ENCODE measurements around the gene SRCAP. TPM values are rescaled to one million over a fixed set of nuclear protein-coding genes. Genes with fewer than 3 reads are reported as not detected.

SRCAP gene
- total RNA-seq, 1 experiment from 2014 or later: 58.5 TPM

GRCh38 chr16:30758988-30759491 is 60.1 kb downstream of the SRCAP start:
- Mint-ChIP-seq H3K27ac (no peak overlapping the region), H3K36me3 (peaks cover 21% of the 10 kb centered on the region), H3K4me3 (no peak overlapping the region), H3K4me1 (peaks cover 21% of the 10 kb centered on the region), H3K27me3 (ENCODE audit: low read depth) (no peaks in the 10 kb centered on the region), H3K9me3 (no peaks in the 10 kb centered on the region)
- TF ChIP-seq STAT6 (CRISPR knock-in tag; conservative IDR thresholded peaks at IDR 0.05; ENCODE audit: low read depth): no peak
- no peak for TF ChIP-seq NR1H2 (CRISPR knock-in tag; IDR thresholded peaks at IDR 0.05)
- no peak for TF ChIP-seq IRF2 (CRISPR knock-in tag; IDR thresholded peaks at IDR 0.05; ENCODE audit: borderline replicate concordance, low read depth)
- no peak for TF ChIP-seq FOXJ3 (CRISPR knock-in tag; IDR thresholded peaks at IDR 0.05; ENCODE audit: borderline replicate concordance)
- no peak for TF ChIP-seq TP53 (CRISPR knock-in tag; IDR thresholded peaks at IDR 0.05)
- TF ChIP-seq ZNF138 (CRISPR knock-in tag; conservative IDR thresholded peaks at IDR 0.05): no peak
- TF ChIP-seq SMAD3 (CRISPR knock-in tag; IDR thresholded peaks at IDR 0.05; ENCODE audit: borderline replicate concordance): no peak
- no peak for TF ChIP-seq AR (CRISPR knock-in tag; IDR thresholded peaks at IDR 0.05)
- TF ChIP-seq MYBL2 (CRISPR knock-in tag; IDR thresholded peaks at IDR 0.05): no peak
- TF ChIP-seq SP1 (CRISPR knock-in tag; conservative IDR thresholded peaks at IDR 0.05): no peak
- TF ChIP-seq ATF3 (CRISPR knock-in tag; conservative IDR thresholded peaks at IDR 0.05): no peak
- TF ChIP-seq ZNF416 (CRISPR knock-in tag; IDR thresholded peaks at IDR 0.05): no peak
- TF ChIP-seq ZNF425 (CRISPR knock-in tag; conservative IDR thresholded peaks at IDR 0.05): no peak
- no peak for TF ChIP-seq JUN (CRISPR knock-in tag; IDR thresholded peaks at IDR 0.05)
- no peak for TF ChIP-seq IRF1 (CRISPR knock-in tag; IDR thresholded peaks at IDR 0.05)
- no peak for TF ChIP-seq CREB1 (CRISPR knock-in tag; IDR thresholded peaks at IDR 0.05)
- no peak for TF ChIP-seq NFE2L1 (CRISPR knock-in tag; IDR thresholded peaks at IDR 0.05)
- POLR2A ChIA-PET: no interaction called here
- ATAC-seq (no peak), DNase-seq (ENCODE audit: low spot score) (no peak)
- CTCF ChIA-PET: interaction anchor here (1.4 kb wide), 1 partner anchor 11 kb away, joined by 3 read pairs; the partner anchor contains the start of gene PHKG2

Measured in WTC11 (cell line).